Head of caudate nucleus (tissue), 42 donors: ENCODE results near the gene CCL25.
"Not testable (repeated sequence)": the region's sequence is repeated elsewhere in the genome, so short reads cannot be mapped to it uniquely, and the experiment has no call there.

Experiments
- DNase-seq, 42 donors: peaks; one replicate each; pipeline versions ENCODE4 v3.0.0 to v3.0.0-alpha.2; 2020 to 2021; ENCODE audit warnings: mixed read lengths in 7 of 42
- intact Hi-C: fragments of 100-400 bp; cut with DNase I; formaldehyde crosslinking; loops from one replicate; pipeline ENCODE4 v1.15.0; 2022

The CCL25 gene

DNA sequence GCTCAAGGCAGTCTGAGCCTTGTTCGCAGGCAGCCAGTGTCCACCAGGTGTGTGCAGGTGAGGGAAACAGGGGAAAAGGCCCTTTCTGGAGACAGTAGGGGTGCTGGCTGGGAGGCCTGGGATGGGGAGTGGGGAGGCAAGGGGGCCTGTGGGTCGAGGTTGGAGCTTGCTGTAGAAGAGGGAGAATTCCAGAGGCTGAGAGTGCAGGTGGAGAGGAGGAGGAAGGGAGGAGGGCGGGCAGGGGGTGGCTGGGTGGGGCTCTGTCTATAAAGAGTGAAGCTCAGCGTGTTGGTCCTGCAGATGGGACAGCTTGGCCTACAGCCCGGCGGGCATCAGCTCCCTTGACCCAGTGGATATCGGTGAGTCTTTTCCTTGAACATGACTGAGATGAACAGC, at the start of gene CCL25:
TSS of gene CCL25 (plus strand) at position 297 of the 396 bp plus-strand sequence. CDS start 290 bp downstream, outside the sequence.
- intact Hi-C loops, result no loop called here
- DNase-seq, result no peak

GRCh38 chr19:8004001-8004400, 48.6 kb upstream of the CCL25 start:
- DNase-seq, result no peak
- intact Hi-C loops, result loop anchor here (5.0 kb wide), 1 partner anchor 62 kb away; the partner anchor contains the start of gene TIMM44

DNA sequence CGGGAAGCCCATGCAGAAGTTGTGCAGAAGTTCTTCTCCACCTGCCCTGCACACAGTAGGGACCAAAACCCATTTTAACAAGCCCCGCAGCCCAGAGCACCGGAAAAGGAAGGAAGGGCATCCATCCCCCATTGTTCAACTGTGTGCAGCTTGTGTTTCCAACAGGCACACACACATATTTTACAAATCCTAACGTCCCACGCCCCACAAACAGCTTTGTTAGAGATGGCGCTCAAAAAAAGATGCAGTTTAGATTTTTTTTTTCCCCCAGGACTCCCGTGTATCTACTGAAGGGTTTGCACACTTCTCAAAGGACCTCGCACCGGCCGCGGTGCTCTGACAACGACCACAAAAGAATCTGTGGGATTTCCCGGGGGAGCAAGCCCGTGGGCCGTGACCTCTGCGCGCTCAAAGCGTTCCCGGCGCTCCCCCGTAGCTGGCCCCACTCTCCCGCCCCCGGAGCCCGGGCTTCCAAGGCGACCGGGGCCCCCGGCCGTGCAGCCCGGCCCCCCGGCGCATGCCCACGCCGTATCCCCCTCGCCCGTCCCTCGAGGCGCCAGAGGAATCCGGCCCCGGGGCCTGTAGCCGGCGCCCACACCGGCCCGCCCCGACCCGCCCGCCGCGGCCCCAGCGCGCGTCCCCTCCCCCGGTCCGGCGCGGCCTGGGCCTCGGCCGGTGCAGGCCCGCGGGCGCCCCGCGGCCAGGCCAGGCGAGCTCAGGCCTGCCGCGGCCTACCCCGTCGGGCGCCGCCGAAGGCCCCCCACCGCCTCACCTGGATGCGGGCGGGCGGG, 47.6 kb upstream of the CCL25 start:
- peak in 4 of 42 donors; percentile 17 to 32 (median 26) for DNase-seq
- intact Hi-C loops, result loop anchor here (5.0 kb wide), 1 partner anchor 63 kb away; the partner anchor contains the start of gene TIMM44

DNA sequence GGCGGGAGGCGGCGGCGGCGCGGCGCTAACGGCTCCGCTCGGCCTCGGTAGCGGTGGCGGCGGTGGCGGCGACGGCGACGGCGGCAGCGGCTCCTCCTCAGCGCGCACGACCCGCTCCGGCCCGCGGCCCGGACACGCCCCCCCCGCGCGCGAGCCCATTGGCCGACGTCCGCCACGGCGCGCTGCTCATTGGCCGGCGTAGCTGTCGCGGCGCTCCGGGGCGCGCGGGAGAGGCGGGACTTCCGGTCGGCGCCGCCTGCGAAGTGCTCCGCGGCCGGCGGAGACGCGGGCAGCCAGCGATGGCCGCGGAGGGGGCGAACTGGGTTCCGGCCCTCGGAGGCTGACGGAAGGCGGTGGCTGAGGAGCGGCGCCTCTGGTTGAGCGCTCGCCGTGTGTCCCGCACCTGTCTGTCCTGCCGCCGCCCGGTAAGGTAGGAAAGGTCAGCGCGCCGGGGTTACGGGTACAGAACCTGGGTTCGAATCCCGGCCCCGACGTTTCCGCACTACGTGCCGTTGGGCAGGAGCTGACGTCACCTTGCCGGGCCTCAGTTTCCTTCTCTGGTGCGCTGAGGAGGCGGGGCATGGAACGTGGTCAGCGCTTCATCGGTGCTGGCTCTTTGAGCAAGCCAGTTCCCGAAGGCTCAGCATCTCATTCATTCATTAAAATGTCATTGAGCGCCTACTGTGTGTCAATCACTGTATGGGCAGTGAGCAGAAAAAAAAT, 46.9 kb upstream of the CCL25 start, which contains the start of gene ELAVL1:
TSS of gene ELAVL1 (minus strand) at position 108 of the 723 bp plus-strand sequence. CDS start 13,826 bp downstream, outside the sequence.
- intact Hi-C loops, result no loop called here
- DNase-seq, result peak; percentile 55 to 96 (median 89)

DNA sequence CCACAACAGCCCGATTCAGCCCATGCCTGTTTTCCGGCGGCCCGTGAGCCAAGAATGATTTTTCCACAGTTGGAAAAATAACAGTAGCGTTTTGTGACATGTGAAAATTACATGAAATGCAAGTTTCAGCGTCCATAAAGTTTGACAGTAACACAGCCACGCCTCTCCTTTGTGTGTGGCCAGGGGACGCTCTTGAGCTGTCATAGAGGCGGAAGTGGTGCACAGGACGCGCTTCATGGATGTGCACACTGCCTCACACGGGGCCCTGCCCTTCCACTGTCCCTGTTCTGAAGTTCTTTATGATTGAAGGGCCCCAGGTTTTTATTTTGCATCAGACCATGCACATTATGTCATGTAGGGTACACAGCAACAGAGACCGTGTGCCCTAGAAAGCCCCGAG, 34.8 kb upstream of the CCL25 start:
- intact Hi-C loops, result no loop called here
- no peak for DNase-seq

DNA sequence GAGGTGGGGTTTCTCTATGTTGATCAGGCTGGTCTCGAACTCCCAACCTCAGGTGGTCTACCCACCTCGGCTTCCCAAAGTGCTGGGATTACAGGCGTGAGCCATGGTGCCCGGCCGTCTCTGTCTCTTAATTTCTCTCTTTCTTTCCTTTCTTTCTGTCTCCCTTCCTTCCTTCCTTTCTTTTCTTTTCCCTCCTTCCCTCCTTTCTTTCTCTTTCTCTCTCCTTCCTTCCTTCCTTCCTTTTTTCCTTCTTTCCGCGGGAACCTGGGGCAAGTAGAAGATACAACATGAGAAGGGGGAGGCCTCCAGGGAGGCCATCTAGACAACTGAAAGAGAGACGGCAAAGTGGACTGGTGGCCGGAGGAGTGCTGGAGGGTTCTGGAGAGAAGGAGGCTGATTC, 31.9 kb upstream of the CCL25 start:
- intact Hi-C loops, result no loop called here
- DNase-seq, result no peak

DNA sequence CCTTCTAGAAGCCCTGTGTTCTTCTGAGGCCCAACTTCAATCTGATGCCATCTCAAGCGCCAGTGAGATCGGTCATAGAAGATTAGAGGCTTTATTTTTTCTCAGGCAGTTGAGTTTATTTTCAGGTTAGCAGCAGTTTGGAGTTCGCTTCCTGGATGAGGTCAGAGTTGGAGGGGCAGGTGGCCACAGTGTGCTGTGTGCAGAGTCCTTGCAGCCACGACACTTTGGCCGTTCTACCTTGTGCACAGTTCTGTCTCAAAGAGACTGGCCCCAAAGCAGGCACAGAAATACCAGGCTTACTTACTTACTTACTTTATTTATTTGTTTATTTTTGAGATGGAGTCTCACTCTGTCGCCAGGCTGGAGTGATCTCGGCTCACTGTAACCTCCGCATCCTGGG, 31.2 kb upstream of the CCL25 start:
- no peak for DNase-seq
- intact Hi-C loops, result no loop called here

DNA sequence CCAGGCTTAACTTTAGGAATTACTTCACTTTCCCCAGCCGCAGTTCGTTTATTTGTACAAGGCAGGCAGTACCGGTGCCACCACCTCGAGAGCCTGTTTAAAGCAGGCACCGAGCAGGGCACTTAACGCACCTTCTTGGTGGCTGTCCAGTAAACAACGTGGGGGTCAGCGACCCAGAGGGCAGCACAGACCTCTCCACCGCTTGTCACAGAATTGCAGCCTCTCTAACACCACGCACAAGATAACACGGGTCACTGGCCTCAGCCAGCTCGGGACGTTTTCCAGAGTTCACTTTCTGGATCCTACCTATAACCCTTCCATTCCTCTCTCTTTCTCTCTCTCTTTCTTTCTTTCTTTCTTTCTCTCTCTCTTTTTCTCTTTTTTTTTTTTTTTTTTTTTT, 30.3 kb upstream of the CCL25 start:
- intact Hi-C loops, result no loop called here
- no peak for DNase-seq

GRCh38 chr19:8023371-8023770, 29.2 kb upstream of the CCL25 start:
- DNase-seq, result no peak
- intact Hi-C loops, result no loop called here

- DNase-seq, intact Hi-C loops: not testable (repeated sequence)
Measured at GRCh38 chr19:8024256-8024655, 28.3 kb upstream of the CCL25 start.

DNA sequence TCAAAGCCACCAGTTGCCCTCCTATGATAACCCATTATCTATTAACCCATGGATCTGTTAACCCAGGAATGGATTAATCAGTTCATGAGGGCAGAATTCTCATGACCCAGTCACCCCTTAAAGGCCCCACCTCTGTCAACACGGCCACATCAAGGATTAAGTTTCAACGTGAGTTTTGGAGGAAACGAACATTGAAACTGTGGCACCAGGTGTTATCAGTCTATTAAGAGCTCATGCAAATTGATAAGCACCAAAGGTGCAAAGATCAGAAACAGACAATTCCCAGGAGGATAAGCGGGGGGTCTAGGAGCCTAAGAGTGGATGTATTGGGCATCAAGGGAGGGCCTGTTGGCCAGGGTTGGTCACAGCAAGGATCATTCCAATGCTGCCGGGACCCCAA, 27.2 kb upstream of the CCL25 start:
- intact Hi-C loops, result no loop called here
- no peak for DNase-seq

DNA sequence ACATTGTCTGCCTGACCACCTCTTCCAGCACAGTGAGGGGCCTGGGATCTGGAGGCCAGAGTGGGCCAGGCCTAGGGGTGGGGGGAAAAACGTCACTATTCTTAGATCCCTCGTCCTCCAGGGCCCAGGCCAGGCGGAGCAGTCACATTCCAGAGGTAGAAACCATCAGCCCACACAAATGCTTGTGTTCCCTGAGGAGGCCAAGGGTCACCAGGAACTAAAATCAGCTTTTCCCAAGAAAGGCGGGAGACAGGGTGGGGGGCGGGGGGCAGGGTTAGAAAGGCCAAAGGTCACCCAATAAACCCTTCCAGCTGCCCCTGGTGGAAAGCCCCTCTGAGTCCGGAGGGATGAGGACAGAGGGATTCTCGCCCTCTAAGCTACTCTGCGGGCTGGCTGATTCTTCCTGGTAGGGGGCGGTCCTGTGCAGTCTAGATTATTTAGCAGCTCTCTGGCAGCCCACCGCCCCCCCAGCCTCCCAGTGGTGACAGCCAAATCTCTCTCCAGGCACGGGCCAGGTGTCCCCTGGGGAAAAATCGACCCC, 23.5 kb upstream of the CCL25 start:
- intact Hi-C loops, result no loop called here
- DNase-seq, result no peak

- intact Hi-C loops, result no loop called here
- DNase-seq, result peak in 3 of 42 donors; percentile 21 to 46 (median 32)
Measured at GRCh38 chr19:8030960-8031359, 21.6 kb upstream of the CCL25 start.

DNA sequence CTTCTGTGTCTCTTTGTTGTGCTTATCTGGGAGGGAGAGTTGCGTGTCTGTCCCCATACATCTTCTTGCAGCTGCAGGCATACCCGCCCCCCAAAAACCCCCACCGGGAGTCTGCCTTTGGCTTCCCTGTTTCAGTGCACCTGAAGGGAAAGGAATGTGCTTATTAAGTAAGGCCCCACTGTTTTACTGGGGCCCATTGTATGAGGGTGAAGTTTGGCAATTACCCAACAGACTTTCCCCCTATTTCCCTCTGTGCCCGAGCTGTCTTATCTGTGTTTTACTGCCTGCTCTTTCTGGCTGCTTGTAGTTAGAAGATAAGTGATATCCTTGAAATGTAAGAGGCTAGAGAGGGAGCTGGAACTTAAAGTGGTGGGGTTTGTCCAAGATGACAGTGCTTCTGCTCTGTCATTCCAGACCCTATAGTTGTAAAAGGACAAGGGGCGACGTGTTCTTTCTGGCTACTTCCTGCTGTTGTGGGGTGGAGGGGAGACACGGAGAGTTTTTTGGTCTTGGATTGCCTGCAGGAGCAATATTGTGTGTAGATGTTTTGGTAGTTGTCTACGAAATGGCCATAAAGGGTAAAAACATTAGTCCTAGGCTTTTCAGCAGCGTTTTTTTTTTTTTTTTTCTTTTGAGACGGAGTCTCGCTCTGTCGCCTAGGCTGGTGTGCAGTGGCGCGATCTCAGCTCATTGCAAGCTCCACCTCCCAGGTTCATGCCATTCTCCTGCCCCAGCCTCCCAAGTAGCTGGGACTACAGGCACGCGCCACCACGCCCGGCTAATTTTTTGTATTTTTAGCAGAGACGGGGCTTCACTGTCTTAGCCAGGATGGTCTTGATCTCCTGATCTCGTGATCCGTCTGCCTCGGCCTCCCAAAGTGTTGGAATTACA, 19.0 kb upstream of the CCL25 start:
- DNase-seq, intact Hi-C loops: not testable (repeated sequence)

DNA sequence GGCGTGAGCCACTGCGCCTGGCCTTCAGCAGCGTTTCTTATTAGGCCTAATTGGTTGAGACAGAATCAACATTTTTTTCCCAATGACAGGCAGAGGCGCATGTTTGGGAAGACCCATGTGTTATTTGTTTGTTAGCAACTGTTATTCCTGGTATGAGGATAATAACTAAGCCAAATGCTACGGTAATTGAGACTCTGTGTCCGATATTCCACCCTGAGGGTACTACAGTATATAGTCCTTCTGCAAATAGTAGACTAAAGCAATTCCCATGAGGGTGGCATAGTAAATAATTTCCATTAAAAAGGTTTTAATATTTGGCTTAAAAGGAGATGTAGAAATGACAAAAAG, 18.4 kb upstream of the CCL25 start:
- no peak for DNase-seq
- intact Hi-C loops, result no loop called here

GRCh38 chr19:8036434-8037099, 16.0 kb upstream of the CCL25 start:
- DNase-seq, result no peak
- intact Hi-C loops, result no loop called here

GRCh38 chr19:8038815-8039214, 13.7 kb upstream of the CCL25 start:
- intact Hi-C loops, result no loop called here

DNA sequence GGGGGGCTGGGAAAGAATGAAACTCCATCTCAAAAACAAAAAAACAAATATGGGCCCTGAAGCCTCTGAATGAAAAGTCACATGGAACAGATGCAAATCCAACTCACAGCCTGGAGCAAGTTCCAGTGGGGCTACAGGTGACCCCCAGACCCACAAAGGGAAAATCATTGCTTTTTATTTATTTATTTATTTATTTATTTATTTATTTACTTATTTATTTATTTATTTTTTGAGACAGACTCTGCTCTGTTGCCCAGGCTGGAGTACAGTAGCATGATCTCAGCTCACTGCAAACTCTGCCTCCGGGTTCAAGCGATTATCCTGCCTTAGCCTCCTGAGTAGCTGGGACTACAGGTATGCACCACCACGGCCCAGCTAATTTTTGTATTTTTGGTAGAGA, 13.3 kb upstream of the CCL25 start:
- intact Hi-C loops, result no loop called here
- DNase-seq, result no peak

More at GRCh38 chr19:8038815-8039214, 13.7 kb upstream of the CCL25 start:
- no peak for DNase-seq

DNA sequence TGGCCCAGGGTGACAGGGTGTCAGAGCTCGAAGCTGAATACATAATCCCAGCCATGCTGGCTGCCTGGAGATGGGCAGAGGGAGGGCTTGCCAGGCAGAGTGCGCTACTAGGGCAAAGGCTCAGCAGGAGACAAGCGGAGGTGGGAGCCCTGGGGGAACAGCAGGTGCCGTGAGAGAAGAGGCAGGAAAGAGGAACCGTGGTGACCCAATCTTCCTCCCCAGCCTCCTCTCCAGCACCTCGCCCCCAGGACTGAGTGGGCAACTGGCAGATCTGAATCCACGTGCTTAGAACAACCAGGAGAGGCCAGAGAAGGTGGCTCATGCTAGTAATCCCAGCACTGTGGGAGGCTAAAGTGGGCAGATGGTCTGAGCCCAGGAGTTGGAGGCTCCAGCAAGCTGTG, 11.0 kb upstream of the CCL25 start:
- intact Hi-C loops, result no loop called here
- no peak for DNase-seq
